ENCODE measurements around the gene PLPP7.

PLPP7 gene

GRCh38 chr9:131308906-131309529 lies 19.5 kb downstream of the PLPP7 start:
- no peaks in the 10 kb centered on the region for H3K9me3 ChIP-seq (ENCODE audit: low read length)
- H3K36me3 ChIP-seq (ENCODE audit: insufficient read depth, low read length): no peaks in the 10 kb centered on the region
- H3K4me1 ChIP-seq (ENCODE audit: insufficient read depth, low read length): no peaks in the 10 kb centered on the region
- H3K27me3 ChIP-seq (ENCODE audit: insufficient read depth, low read length): no peaks in the 10 kb centered on the region
- H2AFZ ChIP-seq (ENCODE audit: low read depth, low read length): no peak overlapping the region
- H3K4me3 ChIP-seq (ENCODE audit: low read length): no peak overlapping the region

GRCh38 chr9:131309530-131310276 lies 20.2 kb downstream of the PLPP7 start:
- Histone ChIP-seq H3K4me3 (ENCODE audit: low read length) (no peak overlapping the region), H3K36me3 (ENCODE audit: insufficient read depth, low read length) (no peaks in the 10 kb centered on the region), H3K9me3 (ENCODE audit: low read length) (no peaks in the 10 kb centered on the region), H3K27me3 (ENCODE audit: insufficient read depth, low read length) (no peaks in the 10 kb centered on the region), H2AFZ (ENCODE audit: low read depth, low read length) (no peak overlapping the region), H3K4me1 (ENCODE audit: insufficient read depth, low read length) (no peaks in the 10 kb centered on the region)

DNA sequence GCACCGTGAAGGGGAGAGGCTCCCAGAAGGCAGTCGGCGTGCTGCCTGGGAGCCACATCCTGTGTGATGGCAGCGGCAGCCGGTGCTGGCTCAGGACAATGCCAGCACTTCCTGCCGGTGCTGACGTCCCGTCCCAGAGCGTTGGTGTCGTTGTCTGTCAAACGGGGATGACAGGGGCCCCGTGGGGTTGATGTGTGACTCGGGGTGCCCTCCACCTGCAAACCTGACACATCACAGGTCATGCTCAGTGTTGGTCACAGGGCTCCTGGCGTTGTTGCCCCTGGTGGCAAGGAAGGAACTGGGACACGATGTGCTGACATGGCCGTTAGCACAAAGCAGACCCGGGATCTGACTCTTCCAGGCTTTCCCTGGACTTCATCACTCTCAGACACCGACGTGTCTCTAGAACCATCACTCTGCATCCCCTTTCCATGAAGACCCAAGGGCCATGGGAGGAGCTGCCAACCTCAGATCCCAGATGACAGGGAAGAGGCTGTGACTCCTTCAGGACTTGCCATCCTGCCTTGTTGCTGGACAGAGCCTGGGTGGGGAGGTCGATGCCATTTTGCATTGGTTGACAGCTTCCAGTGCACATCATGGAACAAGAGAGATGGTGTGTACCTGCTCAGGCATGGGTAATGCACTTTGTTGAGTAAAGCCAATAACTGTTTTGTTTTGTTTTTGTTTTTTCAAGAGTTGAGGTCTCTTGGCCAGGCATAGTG lies 21.5 kb downstream of the PLPP7 start:
- no peak overlapping the region for H2AFZ ChIP-seq (ENCODE audit: low read depth, low read length)
- H3K36me3 ChIP-seq (ENCODE audit: insufficient read depth, low read length): no peaks in the 10 kb centered on the region
- no peak overlapping the region for H3K4me3 ChIP-seq (ENCODE audit: low read length)
- H3K9me3 ChIP-seq (ENCODE audit: low read length): no peaks in the 10 kb centered on the region
- no peaks in the 10 kb centered on the region for H3K4me1 ChIP-seq (ENCODE audit: insufficient read depth, low read length)
- H3K27me3 ChIP-seq (ENCODE audit: insufficient read depth, low read length): no peaks in the 10 kb centered on the region

- H3K27me3 ChIP-seq (ENCODE audit: insufficient read depth, low read length): no peaks in the 10 kb centered on the region
- no peaks in the 10 kb centered on the region for H3K4me1 ChIP-seq (ENCODE audit: insufficient read depth, low read length)
- H3K36me3 ChIP-seq (ENCODE audit: insufficient read depth, low read length): no peaks in the 10 kb centered on the region
- H2AFZ ChIP-seq (ENCODE audit: low read depth, low read length): no peak overlapping the region
- no peaks in the 10 kb centered on the region for H3K9me3 ChIP-seq (ENCODE audit: low read length)
- no peak overlapping the region for H3K4me3 ChIP-seq (ENCODE audit: low read length)
Measured at GRCh38 chr9:131312246-131312645, 22.7 kb downstream of the PLPP7 start.

DNA sequence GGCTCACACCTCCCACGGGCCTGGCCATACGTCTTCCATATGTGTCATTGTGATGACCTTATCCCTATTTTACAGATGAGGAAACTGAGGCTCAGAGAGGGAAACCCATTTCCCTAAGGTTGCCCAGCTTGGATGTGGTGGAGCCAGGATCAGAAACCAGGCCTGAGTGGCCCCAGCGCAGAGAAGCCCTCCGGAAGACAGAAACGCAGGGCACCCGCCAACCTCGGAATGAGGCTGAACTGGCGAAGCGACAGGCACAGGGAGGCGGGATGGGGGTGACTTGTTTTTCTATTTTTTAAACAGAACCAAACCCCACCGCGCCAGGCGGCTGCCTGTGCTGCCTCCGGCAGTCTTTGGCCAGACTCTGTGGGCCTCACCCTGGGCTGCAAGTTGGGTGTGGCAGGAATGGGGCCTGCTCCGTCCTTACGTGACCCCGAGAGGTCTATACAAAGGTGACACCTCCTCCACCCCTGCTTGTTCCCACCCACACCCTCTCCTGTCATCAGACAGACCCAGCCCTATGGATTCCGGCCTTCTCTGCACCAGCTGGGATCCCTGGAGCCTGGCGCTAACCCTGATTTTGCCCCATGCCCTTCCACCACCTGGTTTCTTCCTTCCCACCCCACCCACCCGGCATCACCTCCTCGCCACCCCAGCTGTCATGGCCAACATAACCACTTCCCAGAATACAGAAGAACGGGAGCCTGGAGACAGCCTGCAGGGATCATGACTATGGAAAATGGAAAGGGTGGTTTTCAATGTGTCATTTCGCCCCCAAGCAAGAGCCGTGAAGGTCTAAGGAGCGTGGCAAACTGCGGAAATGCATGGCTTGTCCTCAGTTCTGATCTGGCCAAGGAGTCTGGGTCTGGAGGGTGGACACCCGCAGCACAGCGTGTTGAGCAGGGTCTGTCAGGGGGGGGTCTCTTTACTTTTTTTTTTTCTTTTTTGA lies 23.6 kb downstream of the PLPP7 start:
- Histone ChIP-seq H2AFZ (ENCODE audit: low read depth, low read length) (no peak overlapping the region), H3K4me3 (ENCODE audit: low read length) (no peak overlapping the region), H3K4me1 (ENCODE audit: insufficient read depth, low read length) (no peaks in the 10 kb centered on the region), H3K27me3 (ENCODE audit: insufficient read depth, low read length) (no peaks in the 10 kb centered on the region), H3K36me3 (ENCODE audit: insufficient read depth, low read length) (no peaks in the 10 kb centered on the region), H3K9me3 (ENCODE audit: low read length) (no peaks in the 10 kb centered on the region)

GRCh38 chr9:131318231-131319085 lies 28.9 kb downstream of the PLPP7 start:
- peaks cover 2% of the 10 kb centered on the region for H3K27me3 ChIP-seq (ENCODE audit: insufficient read depth, low read length)
- H3K36me3 ChIP-seq (ENCODE audit: insufficient read depth, low read length): no peaks in the 10 kb centered on the region
- no peak overlapping the region for H2AFZ ChIP-seq (ENCODE audit: low read depth, low read length)
- H3K4me3 ChIP-seq (ENCODE audit: low read length): no peak overlapping the region
- H3K4me1 ChIP-seq (ENCODE audit: insufficient read depth, low read length): peaks cover 3% of the 10 kb centered on the region
- no peaks in the 10 kb centered on the region for H3K9me3 ChIP-seq (ENCODE audit: low read length)

GRCh38 chr9:131319486-131319885 lies 30.0 kb downstream of the PLPP7 start:
- Histone ChIP-seq H3K9me3 (ENCODE audit: low read length) (no peaks in the 10 kb centered on the region), H2AFZ (ENCODE audit: low read depth, low read length) (no peak overlapping the region), H3K4me1 (ENCODE audit: insufficient read depth, low read length) (peaks cover 3% of the 10 kb centered on the region), H3K36me3 (ENCODE audit: insufficient read depth, low read length) (no peaks in the 10 kb centered on the region), H3K27me3 (ENCODE audit: insufficient read depth, low read length) (peaks cover 2% of the 10 kb centered on the region), H3K4me3 (ENCODE audit: low read length) (no peak overlapping the region)

DNA sequence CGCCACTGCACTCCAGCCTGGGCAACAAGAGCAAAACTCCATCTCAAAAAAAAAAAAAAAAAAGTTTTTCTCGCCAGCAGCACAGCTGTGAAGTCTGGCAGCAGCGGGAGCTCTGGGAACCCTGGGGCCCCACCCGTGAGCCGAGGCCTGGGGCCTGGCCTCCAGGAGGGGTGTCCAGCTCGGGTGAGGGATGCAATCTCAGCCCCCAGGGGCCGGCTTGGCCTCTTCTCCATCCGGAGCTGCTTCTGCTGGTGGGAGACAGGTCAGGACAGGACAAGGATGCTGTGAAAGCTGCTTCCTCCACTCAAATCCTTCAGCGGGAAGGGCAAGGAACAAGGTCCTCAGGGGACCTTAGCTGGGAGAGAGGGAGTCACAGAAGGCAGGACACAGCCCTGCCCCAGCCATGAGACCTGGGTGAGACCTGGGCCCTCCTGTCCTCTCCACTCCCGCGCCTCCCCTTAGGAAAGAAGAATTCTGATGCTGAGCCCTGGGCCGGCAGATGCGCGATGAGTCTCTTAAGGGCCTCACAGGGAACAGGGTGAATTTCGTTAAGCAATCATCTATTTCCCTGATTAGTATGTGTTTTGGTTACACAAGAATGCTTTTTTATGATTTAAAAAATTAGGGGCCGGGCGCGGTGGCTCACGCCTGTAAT lies 30.6 kb downstream of the PLPP7 start:
- H2AFZ ChIP-seq (ENCODE audit: low read depth, low read length): no peak overlapping the region
- no peak overlapping the region for H3K4me3 ChIP-seq (ENCODE audit: low read length)
- no peaks in the 10 kb centered on the region for H3K9me3 ChIP-seq (ENCODE audit: low read length)
- H3K4me1 ChIP-seq (ENCODE audit: insufficient read depth, low read length): peaks cover 3% of the 10 kb centered on the region
- H3K27me3 ChIP-seq (ENCODE audit: insufficient read depth, low read length): peaks cover 2% of the 10 kb centered on the region
- H3K36me3 ChIP-seq (ENCODE audit: insufficient read depth, low read length): no peaks in the 10 kb centered on the region

GRCh38 chr9:131323629-131324028 lies 34.1 kb downstream of the PLPP7 start:
- H3K36me3 ChIP-seq (ENCODE audit: insufficient read depth, low read length): no peaks in the 10 kb centered on the region
- H3K27me3 ChIP-seq (ENCODE audit: insufficient read depth, low read length): peaks cover 2% of the 10 kb centered on the region
- H3K4me3 ChIP-seq (ENCODE audit: low read length): no peak overlapping the region
- H3K9me3 ChIP-seq (ENCODE audit: low read length): no peaks in the 10 kb centered on the region
- no peak overlapping the region for H2AFZ ChIP-seq (ENCODE audit: low read depth, low read length)
- H3K4me1 ChIP-seq (ENCODE audit: insufficient read depth, low read length): peaks cover 3% of the 10 kb centered on the region

DNA sequence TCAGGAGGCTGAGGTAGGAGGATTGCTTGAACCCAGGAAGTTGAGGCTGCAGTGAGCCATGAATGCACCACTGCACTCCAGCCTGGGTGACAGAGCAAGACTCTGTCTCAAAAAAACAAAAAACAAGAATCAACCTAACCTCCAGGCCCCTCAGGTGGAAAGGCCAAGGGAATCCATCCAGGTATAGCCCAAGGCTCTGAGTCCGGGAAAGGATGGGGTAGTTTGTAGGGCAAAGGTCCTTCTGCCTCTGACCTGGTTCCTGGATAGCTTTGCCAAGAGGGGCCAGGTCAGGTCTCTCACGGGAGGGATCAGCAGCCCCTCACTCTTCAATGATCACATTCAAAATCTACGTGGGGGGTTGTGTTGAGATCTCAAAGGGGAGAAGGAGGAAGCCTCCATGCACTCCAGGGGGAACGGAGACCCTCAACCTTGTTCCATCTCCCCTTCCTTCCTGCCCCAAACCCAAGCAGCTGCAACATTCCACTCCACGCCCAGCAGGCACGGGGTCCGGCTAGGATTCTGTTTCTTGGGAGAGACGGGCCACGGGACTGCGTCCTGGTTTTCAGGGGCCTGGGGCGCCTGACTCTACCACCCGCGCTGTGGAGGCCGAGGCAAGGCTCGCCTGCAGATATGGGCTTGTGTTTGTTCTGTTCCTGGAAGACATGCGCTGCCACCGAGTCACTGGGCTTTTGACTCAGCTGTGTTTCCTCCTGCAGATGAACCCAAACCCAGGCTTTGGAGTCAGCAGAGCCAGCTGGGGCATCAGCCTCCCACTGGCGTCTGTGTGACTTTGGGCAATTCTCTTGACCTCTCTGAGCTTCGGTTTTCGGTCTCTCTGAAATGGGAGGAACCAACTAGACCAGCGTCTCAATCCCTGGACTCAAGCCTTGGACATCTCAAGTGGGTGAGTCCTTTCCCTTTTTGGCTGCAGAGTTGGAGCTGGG lies 35.5 kb downstream of the PLPP7 start:
- Histone ChIP-seq H3K27me3 (ENCODE audit: insufficient read depth, low read length) (peaks cover 2% of the 10 kb centered on the region), H3K4me3 (ENCODE audit: low read length) (no peak overlapping the region), H3K4me1 (ENCODE audit: insufficient read depth, low read length) (no peaks in the 10 kb centered on the region), H3K9me3 (ENCODE audit: low read length) (no peaks in the 10 kb centered on the region), H3K36me3 (ENCODE audit: insufficient read depth, low read length) (no peaks in the 10 kb centered on the region), H2AFZ (ENCODE audit: low read depth, low read length) (no peak overlapping the region)

- no peaks in the 10 kb centered on the region for H3K27me3 ChIP-seq (ENCODE audit: insufficient read depth, low read length)
- no peaks in the 10 kb centered on the region for H3K9me3 ChIP-seq (ENCODE audit: low read length)
- H2AFZ ChIP-seq (ENCODE audit: low read depth, low read length): no peak overlapping the region
- H3K4me3 ChIP-seq (ENCODE audit: low read length): no peak overlapping the region
- peaks cover 6% of the 10 kb centered on the region for H3K4me1 ChIP-seq (ENCODE audit: insufficient read depth, low read length)
- no peaks in the 10 kb centered on the region for H3K36me3 ChIP-seq (ENCODE audit: insufficient read depth, low read length)
Measured at GRCh38 chr9:131329241-131329641, 39.7 kb downstream of the PLPP7 start.

Data from neuron (in vitro differentiated cells).